Thymus (tissue), 11 donors: ENCODE results near the gene C17orf107. TPM values are rescaled to one million over a fixed set of nuclear protein-coding genes. Genes with fewer than 3 reads are reported as not detected.
"Not testable (repeated sequence)": the region's sequence is repeated elsewhere in the genome, so short reads cannot be mapped to it uniquely, and the experiment has no call there.

ENCODE experiments used
- DNase-seq, 9 donors: peaks; one replicate each; pipeline ENCODE4 v3.0.0-alpha.2; 2013; ENCODE audit warnings: low spot score in 9 of 9, low read depth in 6 of 9, missing footprints in 1 of 9
- H3K27ac ChIP-seq, 2 donors: one replicate each; pipeline ENCODE4 v1.5.1; 2013; ENCODE audit warnings: control low read depth in 1 of 2, low read depth in 1 of 2, low read length in 1 of 2, mild to moderate bottlenecking in 1 of 2, moderate library complexity in 1 of 2
- H3K27me3 ChIP-seq, 2 donors: one replicate each; pipeline ENCODE4 v1.5.1; 2013; ENCODE audit warnings: low read length in 1 of 2; ENCODE audit not compliant: control insufficient read depth in 2 of 2, insufficient read depth in 1 of 2
- H3K36me3 ChIP-seq, 2 donors: one replicate each; pipeline ENCODE4 v1.5.1; 2013; ENCODE audit warnings: low read length in 1 of 2, mild to moderate bottlenecking in 1 of 2, moderate library complexity in 1 of 2; ENCODE audit not compliant: control insufficient read depth in 2 of 2, insufficient read depth in 2 of 2
- H3K4me1 ChIP-seq, 2 donors: one replicate each; pipeline ENCODE4 v1.5.1; 2013; ENCODE audit warnings: low read length in 2 of 2; ENCODE audit not compliant: control insufficient read depth in 2 of 2, insufficient read depth in 2 of 2
- H3K4me3 ChIP-seq, 2 donors: one replicate each; pipeline ENCODE4 v1.5.1; 2013; ENCODE audit warnings: low read length in 2 of 2, control low read depth in 1 of 2, mild to moderate bottlenecking in 1 of 2
- H3K9me3 ChIP-seq, 2 donors: one replicate each; pipeline ENCODE4 v1.5.1; 2013; ENCODE audit warnings: low read length in 1 of 2, mild to moderate bottlenecking in 1 of 2; ENCODE audit not compliant: control insufficient read depth in 2 of 2, insufficient read depth in 1 of 2
- WGBS: extraction: QIAGEN DNeasy Blood & Tissue Kit; methylation state at CpG from one replicate; pipeline ENCODE4 v1.1.7; 2013; 5-methylcytosine and 5-hydroxymethylcytosine counted together
- polyA plus RNA-seq: library from polyadenylated mRNA; stranded (reverse); fragments of 200-250 nt; gene quantifications from one replicate; pipeline ENCODE4 v1.2.3, GENCODE V29; 2013
- total RNA-seq: library from RNA; stranded (reverse); fragments of 120-200 nt; gene quantifications from one replicate; pipeline ENCODE4 v1.2.4, GENCODE V29; 2013
- donor health status: healthy.

The C17orf107 gene
- total and polyA plus RNA-seq, 2 donors: 0.57 to 1.2 TPM

DNA sequence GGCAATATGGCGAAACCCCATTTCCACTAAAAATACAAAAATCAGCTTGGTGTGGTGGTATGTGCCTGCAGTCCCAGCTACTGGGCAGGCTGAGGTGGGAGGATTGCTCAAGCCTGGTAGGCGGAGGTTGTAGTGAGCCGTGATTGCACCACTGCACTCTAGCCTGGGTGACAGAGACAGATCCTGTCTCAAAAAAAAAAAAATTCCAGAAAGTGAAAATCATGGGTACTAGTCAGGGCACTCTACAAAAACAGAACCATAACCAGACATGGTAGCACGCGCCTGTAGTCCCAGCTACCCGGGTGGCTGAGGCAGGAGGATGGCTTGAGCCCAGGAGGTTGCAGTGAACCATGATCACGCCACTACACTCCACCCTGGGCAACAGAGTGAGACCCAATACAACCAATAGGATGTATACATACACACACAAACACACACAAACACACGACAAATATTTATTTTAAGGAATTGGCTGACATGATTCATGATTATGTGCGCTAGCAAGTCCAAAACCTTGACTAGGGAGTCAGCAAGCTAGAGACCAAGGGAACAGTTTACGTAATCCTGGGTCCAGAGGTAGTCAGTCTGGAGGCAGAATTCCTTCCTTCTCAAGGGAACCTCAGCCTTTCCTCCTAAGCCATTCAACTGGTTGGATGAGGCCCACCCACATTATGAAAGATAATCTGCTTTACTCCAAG lies 21.2 kb downstream of the C17orf107 start:
- H3K4me1 ChIP-seq: no peaks in the 10 kb centered on the region
- no peaks in the 10 kb centered on the region for H3K27me3 ChIP-seq
- DNase-seq: no peak
- H3K36me3 ChIP-seq: no peaks in the 10 kb centered on the region
- H3K27ac ChIP-seq: no peak overlapping the region
- H3K9me3 ChIP-seq: no peaks in the 10 kb centered on the region
- H3K4me3 ChIP-seq: no peak overlapping the region
- WGBS: 96% methylated on average over 10 of the region's 10 CpGs

DNA sequence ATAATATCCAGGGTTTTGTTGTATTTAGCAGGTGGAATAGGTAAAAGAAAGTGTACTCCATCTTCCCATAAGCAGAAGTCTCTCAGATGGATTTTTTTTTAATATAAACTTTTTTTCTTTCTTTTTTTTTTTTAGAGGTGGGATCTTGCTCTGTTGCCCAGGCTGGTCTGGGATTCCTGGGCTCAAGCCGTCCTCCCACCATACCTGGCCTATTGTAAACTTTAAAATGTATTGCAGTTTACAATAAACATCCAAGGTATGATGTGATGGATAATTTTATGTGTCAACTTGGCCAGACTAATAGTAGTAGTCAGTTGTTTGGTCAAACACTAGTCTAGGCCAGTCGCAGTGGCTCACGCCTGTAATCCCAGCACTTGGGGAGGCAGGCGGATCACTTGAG lies 22.0 kb downstream of the C17orf107 start:
- no peaks in the 10 kb centered on the region for H3K27me3 ChIP-seq
- no peak overlapping the region for H3K27ac ChIP-seq
- no peaks in the 10 kb centered on the region for H3K9me3 ChIP-seq
- H3K4me1 ChIP-seq: no peaks in the 10 kb centered on the region
- 96% methylated on average over 4 of the region's 4 CpGs for WGBS
- H3K36me3 ChIP-seq: no peaks in the 10 kb centered on the region
- no peak for DNase-seq
- H3K4me3 ChIP-seq: no peak overlapping the region

DNA sequence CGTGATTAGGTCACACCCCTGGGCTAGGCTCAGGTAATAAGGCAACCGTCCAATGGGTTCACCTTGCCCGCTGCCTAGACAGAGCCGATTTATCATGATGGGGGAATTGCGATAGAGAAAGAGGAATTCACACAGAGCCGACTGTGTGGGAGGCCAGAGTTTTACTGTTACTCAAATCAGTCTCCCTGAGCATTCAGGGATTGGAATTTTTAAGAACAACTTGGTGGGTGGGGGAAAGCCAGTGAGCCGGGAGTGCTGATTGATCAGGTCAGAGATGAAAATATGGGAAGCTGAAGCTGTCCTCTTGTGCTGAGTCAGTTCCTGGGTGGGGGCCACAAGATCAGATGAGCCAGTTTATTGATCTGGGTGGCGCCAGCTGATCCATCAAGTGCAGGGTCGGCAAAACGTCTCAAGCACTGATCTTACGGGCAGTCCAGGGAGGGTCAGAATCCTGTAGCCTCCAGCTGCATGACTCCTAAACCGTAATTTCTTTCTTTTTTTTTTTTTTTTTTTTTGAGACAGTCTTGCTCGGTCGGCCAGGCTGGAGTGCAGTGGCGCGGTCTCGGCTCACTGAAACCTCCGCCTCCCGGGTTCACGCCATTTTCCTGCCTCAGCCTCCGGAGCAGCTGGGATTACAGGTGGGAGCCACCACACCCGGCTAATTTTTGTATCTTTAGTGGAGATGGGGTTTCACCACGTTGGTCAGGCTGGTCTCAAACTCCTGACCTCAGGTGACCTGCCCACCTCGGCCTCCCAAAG lies 27.4 kb downstream of the C17orf107 start:
- not testable (repeated sequence) for DNase-seq, H3K9me3 ChIP-seq, H3K4me3 ChIP-seq, H3K36me3 ChIP-seq, H3K4me1 ChIP-seq, H3K27me3 ChIP-seq, H3K27ac ChIP-seq
- WGBS: 96% methylated on average over 24 of the region's 24 CpGs

DNA sequence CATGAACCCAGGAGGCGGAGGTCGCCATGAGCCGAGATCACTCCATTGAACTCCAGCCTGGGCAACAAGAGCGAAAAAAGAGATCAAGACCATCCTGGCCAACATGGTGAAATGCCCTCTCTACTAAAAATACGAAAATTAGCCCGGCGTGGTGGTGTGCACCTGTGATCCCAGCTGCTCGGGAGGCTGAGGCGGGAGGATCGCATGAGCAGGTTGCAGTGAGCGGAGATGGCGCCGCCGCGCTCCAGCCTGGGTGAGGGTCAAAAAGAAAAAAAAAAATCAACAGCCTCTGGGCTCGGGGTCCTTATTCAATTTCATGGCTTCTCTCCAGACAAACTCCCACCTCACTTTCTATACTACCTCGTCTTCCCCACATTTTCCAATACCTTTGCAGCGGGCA lies 29.5 kb downstream of the C17orf107 start:
- no peaks in the 10 kb centered on the region for H3K9me3 ChIP-seq
- no peak overlapping the region for H3K4me3 ChIP-seq
- H3K36me3 ChIP-seq: no peaks in the 10 kb centered on the region
- H3K27me3 ChIP-seq: peaks cover 0 to under 1% of the 10 kb centered on the region in 2 donors
- no peaks in the 10 kb centered on the region for H3K4me1 ChIP-seq
- DNase-seq: no peak
- WGBS: 98% methylated on average over 18 of the region's 18 CpGs
- no peak overlapping the region for H3K27ac ChIP-seq

DNA sequence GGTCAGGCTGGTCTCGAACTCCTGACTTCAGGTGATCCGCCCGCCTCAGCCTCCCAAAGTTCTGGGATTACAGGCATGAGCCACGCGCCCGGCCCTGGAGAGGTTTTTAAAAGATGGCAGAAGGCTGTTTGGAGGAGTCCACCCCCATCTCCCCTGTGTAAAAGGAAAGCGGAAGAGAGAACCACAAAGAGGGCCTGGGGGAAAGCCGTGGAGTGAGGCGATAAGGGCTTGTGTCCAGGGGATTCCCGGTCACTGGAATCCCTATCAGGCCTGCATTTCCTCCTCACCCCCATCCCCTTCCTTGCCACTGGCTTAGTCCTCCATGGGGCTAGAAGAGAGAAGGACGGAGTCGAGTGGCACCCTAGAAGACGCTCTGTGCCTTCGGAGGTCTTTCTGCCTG lies 32.6 kb downstream of the C17orf107 start, which contains the start of gene GP1BA:
Gene GP1BA (plus strand): TSS at position 315 of the 400 bp plus-strand sequence. CDS start 328 bp downstream, outside the sequence.
- Histone ChIP-seq H3K4me3 (no peak within 1 kb of the TSS), H3K27ac (no peak within 1 kb of the TSS), H3K27me3 (peaks cover 0 to 8% of the 10 kb centered on the region in 2 donors), H3K4me1 (peaks cover 3 to 5% of the 10 kb centered on the region in 2 donors), H3K9me3 (no peaks in the 10 kb centered on the region), H3K36me3 (peaks cover 11 to 13% of the 10 kb centered on the region in 2 donors)
- no peak for DNase-seq
- WGBS: 71% methylated on average over 14 of the region's 14 CpGs

DNA sequence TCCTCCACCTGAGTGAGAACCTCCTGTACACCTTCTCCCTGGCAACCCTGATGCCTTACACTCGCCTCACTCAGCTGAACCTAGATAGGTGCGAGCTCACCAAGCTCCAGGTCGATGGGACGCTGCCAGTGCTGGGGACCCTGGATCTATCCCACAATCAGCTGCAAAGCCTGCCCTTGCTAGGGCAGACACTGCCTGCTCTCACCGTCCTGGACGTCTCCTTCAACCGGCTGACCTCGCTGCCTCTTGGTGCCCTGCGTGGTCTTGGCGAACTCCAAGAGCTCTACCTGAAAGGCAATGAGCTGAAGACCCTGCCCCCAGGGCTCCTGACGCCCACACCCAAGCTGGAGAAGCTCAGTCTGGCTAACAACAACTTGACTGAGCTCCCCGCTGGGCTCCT lies 33.4 kb downstream of the C17orf107 start:
- Histone ChIP-seq H3K9me3 (no peaks in the 10 kb centered on the region), H3K27ac (no peak overlapping the region), H3K27me3 (peaks cover 0 to 8% of the 10 kb centered on the region in 2 donors), H3K36me3 (peaks cover 18 to 21% of the 10 kb centered on the region in 2 donors), H3K4me3 (no peak overlapping the region), H3K4me1 (peaks cover 3 to 5% of the 10 kb centered on the region in 2 donors)
- DNase-seq: no peak
- 93% methylated on average over 12 of the region's 12 CpGs for WGBS

DNA sequence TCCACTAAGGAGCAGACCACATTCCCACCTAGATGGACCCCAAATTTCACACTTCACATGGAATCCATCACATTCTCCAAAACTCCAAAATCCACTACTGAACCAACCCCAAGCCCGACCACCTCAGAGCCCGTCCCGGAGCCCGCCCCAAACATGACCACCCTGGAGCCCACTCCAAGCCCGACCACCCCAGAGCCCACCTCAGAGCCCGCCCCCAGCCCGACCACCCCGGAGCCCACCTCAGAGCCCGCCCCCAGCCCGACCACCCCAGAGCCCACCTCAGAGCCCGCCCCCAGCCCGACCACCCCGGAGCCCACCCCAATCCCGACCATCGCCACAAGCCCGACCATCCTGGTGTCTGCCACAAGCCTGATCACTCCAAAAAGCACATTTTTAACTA lies 34.3 kb downstream of the C17orf107 start:
- H3K9me3 ChIP-seq: no peaks in the 10 kb centered on the region
- no peak overlapping the region for H3K27ac ChIP-seq
- H3K36me3 ChIP-seq: peaks cover 25 to 28% of the 10 kb centered on the region in 2 donors
- DNase-seq: no peak
- H3K4me3 ChIP-seq: no peak overlapping the region
- peaks cover 7 to 9% of the 10 kb centered on the region in 2 donors for H3K4me1 ChIP-seq
- WGBS: 54% methylated on average over 16 of the region's 16 CpGs
- peaks cover 0 to 8% of the 10 kb centered on the region in 2 donors for H3K27me3 ChIP-seq

DNA sequence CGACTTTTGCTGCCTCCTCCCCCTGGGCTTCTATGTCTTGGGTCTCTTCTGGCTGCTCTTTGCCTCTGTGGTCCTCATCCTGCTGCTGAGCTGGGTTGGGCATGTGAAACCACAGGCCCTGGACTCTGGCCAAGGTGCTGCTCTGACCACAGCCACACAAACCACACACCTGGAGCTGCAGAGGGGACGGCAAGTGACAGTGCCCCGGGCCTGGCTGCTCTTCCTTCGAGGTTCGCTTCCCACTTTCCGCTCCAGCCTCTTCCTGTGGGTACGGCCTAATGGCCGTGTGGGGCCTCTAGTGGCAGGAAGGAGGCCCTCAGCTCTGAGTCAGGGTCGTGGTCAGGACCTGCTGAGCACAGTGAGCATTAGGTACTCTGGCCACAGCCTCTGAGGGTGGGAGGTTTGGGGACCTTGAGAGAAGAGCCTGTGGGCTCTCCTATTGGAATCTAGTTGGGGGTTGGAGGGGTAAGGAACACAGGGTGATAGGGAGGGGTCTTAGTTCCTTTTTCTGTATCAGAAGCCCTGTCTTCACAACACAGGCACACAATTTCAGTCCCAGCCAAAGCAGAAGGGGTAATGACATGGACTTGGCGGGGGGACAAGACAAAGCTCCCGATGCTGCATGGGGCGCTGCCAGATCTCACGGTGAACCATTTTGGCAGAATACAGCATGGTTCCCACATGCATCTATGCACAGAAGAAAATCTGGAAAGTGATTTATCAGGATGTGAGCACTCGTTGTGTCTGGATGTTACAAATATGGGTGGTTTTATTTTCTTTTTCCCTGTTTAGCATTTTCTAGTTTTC lies 35.0 kb downstream of the C17orf107 start:
- Histone ChIP-seq H3K27ac (no peak overlapping the region), H3K4me3 (no peak overlapping the region), H3K4me1 (peaks cover 14 to 15% of the 10 kb centered on the region in 2 donors), H3K27me3 (peaks cover 0 to 8% of the 10 kb centered on the region in 2 donors), H3K36me3 (peaks cover 25 to 28% of the 10 kb centered on the region in 2 donors), H3K9me3 (no peaks in the 10 kb centered on the region)
- whole genome bisulfite sequencing: 19% methylated on average over 14 of the region's 14 CpGs
- DNase-seq: no peak
